NCI-H774 (cell line): Measurements from ENCODE around the gene MAML1.
"Not testable (repeated sequence)": the region's sequence is repeated elsewhere in the genome, so short reads cannot be mapped to it uniquely, and the experiment has no call there.

Experiments used
- DNase-seq: peaks from one replicate; lab custom pipeline; 2025; lab: John Stamatoyannopoulos, UW

MAML1 gene

DNA sequence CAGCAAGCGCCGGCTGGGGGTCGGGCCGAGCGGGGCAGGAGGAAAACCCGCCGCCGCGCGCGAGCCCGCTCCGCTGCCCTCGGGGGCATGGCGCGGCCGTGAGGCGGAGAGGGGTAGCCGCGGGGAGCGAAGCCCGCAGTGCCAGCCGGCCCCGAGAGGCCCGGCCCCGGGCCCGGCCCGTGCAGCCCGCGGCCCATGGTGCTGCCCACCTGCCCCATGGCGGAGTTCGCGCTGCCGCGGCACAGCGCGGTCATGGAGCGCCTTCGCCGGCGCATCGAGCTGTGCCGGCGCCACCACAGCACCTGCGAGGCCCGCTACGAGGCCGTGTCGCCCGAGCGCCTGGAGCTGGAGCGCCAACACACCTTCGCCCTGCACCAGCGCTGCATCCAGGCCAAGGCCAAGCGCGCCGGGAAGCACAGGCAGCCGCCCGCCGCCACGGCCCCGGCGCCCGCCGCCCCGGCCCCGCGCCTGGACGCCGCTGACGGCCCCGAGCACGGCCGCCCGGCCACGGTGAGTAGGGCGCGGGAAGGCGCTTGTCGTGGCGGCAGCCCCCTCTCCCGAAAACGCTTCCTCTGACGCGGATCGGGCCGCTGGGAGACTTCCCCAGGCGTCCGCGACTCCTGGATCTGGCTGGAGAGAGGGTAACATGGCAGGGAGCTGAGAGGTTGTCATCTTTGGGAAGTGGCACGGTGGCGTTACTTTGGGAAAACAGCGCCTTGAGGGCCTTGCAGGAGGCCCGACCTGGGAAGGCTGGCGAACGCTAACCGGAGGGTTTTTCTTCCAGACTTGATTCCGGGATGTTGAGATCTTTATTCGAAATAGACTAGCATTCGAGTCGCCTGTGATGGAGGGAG lies 523 bp downstream of the MAML1 start:
- DNase-seq = peak; percentile 16

DNA sequence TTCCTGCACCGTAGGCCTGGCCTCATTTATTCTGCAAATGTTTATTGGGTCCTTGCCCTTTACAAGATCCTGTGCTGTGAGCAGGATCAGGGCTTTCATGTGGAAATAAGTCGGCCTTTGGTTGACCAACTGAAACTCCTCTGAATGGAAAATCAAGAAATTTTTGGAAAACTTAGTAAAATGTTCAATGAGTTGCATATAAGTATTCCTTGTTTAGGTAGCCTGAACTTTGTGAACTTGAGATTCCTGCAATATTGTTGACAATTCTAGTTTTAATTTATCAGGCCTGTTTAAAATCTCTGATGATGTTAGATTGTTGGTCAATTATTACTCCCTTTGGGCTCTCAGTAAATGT lies 1.1 kb downstream of the MAML1 start:
- DNase-seq = no peak

DNA sequence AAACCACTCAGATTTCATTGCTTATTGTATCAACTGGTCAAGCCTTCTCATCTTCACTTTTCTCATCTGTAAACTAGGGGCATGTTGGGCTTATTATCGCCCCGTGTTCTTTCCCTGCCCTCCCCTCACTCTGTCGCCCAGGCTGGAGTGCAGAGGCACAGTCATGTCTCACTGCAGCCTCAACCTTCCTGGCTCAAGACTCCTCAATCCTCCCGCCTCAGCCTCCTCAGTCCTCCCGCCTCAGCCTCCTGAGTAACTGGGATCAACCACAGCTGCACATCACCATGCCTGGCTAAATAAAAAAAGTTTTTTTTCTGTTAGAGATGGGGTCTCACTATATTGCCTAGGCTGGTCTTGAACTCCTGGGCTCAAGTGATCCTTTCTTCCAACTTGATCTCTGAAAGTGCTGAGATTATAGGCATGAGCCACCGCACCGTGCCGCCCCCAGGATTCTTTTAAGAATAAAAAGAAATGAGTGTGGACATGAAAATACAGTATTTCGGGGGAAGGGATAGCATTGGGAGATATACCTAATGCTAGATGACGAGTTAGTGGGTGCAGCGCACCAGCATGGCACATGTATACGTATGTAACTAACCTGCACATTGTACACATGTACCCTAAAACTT lies 2.0 kb downstream of the MAML1 start:
- no peak for DNase-seq

DNA sequence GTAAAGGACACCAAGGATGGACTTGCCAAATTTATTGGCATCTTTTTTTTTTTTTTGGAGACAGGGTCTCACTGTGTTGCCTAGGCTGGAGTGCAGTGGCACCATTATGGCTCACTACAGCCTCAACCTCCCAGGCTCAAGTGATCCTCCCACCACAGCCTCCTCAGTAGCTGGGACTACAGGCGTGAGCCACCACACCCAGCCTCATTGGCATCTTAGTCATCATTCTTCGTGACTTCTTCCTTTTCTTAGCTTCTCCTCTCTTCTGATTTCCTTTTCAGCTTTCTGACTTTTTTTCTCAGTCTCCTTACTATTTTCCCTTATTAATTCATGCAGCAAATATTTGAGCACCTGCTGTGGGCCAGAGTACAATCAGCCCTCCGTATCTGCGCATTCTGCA lies 6.1 kb downstream of the MAML1 start:
- no peak for DNase-seq

DNA sequence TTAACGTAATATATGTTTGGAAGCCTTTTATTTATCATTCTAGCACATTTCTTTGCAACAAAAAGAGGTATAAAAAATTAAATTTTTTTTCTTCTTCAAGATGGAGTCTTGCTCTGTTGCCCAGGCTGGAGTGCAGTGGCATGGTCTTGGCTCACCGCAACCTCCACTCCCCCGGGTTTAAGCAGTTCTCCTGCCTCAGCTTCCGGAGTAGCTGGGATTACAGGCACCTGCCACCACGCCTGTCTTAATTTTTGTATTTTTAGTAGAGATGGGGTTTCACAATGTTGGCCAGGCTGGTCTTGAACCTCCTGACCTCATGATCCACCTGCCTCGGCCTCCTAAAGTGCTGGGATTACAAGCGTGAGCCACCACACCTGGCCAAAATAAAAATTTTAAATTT lies 11.5 kb downstream of the MAML1 start:
- not testable (repeated sequence) for DNase-seq

DNA sequence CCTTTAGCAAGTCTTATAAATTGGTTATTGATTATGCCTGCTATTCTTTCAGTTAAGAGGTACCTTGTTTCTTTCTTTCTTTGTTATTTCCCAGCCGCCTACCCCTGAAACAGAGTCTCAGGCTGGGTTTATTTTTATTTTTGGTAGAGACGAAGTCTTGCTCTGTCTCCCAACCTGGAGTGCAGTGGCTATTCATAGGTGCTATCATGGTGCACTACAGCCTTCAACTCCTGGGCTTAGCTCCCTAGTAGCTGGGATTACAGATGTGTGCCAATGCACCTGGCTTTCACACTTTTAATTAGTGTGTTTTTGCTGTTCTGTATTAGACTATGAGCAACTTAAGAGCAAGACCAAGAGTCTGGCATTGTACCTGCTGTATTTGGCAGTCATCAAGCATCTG lies 14.2 kb downstream of the MAML1 start:
- peak; percentile 53 for DNase-seq

DNA sequence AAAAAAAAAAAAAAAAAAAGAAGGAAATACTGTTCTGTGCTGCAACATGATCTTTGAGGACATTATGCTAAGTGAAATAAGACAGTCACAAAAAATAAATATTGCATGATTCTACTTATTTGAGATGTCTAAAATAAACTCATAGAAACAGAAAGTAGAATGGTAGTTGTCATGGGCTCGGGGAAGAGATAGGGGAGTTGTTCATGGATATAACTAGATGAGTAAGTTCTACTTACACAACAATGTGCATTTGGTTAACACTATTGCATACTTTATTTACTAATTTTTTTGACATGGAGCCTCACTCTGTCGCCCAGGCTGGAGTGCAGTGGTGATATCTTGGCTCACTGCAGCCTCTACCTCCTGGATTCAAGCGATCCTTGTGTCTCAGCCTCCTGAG lies 15.2 kb downstream of the MAML1 start:
- no peak for DNase-seq

DNA sequence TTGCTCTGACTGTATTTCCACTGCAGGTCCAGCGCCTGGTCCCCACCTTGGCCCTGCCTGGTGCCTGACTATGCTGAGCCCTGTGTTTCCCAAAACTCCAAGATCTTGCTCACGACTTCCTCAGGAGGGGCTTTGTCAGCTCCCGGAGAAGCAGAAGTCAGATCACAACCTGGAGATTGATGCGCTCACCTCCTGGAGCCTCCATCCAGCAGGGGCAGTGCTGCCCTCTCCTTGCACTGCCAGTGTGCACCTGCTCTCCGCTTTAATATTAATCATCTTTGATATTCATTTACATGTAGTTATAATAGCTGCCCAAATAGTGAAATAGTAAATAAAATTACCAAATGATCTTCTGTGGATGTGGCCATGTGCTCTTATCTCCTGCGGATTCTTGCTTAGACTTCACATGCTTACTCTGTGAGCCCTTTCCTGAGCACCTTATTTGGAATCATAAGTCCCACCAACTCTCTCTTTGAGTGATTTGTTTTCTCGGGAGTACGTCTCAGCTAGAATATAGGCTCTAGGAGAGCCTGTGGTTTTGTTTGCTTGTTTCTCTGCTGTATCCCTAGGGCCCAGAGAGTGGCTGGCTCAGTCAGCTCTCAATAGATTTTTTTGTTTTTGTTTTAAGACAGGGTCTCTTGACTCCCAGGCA lies 17.4 kb downstream of the MAML1 start:
- DNase-seq = no peak

DNA sequence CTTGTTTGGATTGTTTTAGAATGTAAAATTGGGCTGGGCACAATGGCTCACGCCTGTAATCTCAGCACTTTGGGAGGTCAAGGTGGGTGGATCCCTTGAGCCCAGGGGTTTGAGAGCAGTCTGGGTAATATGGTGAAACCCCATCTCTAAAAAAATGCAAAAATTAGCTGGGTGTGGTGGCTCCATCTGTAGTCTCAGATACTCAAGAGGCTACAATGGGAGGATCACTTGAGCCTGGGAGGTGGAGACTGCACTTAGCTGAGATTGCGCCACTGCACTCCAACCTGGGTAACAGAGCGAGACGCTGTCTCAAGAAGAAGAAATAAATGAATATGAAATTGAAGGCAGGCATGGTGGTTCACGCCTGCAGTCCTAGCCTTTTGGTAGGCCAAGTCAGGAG lies 21.3 kb downstream of the MAML1 start:
- DNase-seq = no peak

DNA sequence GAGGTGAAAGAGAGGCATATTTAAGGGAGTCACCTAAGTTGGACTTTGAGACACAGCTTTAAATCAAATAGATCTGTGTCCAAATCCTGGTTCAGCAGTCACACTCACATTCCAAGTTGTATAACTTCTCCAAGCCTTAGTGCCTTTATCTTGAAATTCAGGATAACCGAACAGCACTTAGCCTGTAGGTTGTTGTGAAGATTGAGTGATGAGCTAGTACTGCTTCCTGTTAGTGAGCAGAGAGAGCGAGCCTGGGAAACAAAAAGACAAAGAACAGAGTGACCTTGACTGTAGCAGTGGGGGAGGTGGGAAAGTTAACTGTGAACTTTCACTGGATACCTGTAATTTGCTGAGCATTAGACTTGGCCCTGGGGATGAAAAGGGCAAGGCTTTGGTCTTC lies 22.4 kb downstream of the MAML1 start:
- DNase-seq = no peak

DNA sequence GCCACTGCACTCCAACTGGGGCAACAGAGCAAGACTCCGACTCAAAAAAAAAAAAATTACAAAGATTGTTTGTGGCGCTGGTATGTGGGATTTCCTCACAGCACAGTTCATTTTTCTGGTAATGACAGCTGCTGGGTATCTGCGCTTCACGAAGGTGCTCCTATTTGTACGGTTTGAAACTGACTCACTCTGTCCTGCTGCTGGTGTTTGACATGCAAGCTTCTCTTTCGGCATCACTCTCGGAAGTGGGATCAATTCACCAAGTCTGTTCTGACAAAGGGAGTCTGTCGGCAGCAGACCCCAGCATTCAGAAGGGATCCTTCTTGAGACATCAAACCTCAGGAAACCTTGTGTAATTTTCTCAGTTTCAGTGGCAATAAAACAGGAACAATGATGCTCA lies 26.3 kb downstream of the MAML1 start:
- DNase-seq = no peak

DNA sequence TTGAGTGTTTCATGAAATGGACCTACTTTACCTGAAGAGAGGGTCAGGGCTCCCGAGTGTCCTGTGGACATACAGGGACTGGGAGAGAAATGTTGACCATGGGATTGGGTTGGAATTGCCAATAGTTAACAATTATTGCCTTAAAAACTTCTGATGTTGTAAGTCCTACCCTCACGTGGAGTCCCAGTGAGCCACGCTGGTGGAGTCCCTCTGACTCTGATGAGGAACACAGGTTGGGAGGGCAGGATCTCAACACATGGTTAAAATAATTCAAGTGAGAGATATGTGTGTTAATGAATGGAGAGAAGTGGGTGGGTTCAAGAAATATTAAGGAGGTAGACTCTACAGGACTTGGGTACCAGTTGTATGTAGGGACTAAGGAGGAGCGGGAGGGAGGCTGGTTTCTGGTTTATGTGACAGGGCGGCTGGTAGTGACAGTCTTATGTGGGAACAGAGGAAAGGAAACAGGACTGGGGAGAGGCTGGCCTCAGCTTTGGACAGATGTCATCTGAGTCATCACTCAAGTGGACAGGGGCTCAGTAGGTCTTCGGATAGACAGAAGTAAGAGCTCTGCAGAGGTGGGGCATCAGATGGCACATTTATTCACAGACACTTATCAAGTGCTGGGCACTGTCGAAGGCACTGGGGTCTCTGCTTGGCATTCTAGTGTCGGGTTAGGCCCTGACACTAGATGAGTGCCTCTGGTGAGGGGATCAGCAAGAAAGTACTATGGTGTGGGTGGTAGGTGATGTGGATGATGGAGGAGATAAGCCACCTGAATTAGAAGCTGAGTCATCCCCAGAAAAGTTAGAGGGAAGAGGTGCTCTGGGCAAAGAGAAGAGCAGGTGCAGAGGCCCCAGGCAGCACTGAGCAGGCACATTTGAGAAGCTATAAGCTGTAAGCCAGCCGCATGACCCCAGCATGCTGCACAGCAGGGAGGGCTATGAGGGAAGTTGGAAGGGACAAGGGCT lies 27.2 kb downstream of the MAML1 start:
- DNase-seq = no peak

DNA sequence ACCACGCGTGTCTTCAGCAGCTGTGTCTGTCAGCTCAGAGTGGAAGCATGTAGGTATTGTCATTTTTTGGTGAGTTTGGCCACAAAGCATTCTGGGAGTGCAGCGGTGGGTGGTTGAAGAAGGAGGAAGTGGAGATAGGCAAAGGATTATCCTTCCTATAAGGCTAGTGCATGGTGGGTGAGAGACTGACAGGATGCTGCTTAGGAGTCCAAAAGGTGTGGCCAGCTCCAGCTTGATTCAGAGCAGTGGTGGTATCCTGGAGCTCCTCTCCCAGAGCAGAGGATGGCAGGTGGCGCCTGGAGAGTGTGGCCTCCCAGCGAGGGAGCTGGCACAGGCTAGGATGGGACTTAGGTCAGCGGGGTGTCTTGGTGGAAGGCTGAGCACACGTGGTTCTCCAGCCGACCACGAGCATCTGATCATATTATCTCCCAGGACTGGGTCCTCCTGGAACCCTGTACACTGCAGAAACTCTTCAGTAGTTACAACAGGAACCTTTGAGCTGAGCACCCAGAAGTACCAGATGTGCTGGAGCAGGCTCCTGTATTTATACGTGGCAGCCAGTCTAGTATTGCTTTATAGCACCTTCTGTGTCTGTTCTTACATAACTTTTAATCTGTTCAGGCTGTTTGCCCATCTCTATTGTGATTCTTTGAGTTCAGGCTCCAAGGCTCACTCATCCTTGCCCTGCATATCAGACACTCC lies 29.6 kb downstream of the MAML1 start:
- DNase-seq = no peak

DNA sequence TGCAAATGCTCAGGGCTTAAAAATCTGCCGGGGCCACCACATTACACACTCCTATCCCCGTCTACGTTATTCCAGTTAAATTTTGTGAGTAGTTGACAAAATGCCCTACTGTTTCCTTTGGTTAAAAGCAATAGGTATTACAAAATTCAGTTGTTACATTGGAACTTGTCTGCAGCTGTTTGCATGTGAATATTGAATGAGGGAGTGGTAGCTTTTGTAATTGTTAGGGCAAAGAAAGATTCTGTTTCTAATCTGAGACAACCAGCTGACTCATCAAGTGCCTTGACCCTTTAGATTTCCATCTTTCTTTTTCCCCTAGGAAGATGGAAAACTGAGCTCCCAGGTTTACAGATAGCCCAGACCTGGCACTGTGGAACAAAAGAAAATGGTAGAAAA lies 30.2 kb downstream of the MAML1 start:
- DNase-seq = no peak

DNA sequence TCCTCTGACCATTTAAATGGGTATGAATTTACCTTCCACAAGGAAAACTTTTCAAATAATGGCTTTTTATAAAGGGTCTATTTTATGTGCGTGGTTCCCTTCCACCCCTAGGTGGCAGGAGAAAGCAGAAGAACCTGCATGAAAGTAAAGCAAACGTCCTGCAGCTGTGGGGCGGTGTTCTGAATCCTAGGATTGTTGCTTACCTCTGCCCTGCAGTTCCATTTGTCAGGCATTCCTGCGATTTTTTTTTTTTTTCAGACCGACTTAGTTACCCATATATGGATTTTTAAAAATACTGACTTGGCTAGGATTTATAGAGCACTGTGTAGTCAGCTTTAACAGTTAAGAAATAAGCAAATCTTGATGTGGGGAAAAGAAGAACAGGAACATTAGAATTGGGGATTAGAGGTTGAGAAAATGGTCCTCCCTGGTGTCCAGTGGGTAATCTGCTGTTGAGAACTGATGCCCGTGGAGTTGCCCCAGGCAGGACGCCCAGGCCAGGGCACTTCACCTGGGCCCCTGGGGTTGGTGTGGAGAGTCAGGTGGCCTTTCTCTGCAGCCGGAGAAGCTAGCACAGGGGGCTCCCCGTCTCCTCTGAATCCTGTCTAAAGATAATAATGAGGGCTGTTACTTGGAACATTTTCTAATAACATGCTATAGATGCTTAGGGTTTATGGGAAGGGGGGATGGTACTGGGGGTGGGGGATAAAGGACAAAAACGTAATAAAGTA lies 30.8 kb downstream of the MAML1 start:
- DNase-seq = peak; percentile 32

DNA sequence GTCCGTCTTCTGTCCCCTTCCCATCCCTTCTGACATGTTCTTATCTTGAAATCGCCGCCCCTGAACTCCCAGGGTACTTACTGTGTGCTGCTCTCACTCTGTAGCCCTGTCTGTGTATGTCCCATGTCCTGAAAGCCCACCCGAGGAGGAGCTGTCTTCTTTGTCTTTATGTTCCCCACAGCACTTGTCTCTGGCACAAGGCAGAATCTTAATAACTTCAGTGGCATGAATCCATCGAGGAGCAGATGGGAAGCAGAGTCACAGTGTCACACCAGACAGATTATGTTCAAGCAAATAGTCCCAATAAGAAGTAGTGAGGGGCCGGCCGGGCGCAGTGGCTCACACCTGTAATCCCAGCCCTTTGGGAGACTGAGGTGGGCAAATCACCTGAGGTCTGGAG lies 31.4 kb downstream of the MAML1 start:
- no peak for DNase-seq

DNA sequence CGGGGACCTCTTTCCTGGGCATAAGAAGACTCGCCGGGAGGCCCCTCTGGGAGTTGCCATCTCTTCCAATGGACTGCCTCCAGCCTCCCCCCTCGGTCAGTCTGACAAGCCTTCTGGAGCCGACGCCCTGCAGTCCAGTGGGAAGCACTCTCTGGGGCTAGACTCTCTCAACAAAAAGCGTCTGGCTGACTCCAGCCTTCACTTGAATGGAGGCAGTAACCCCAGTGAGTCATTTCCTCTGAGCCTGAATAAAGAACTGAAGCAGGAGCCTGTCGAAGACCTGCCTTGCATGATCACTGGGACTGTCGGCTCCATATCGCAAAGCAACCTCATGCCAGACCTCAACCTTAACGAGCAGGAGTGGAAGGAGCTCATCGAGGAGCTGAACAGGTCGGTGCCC lies 32.8 kb downstream of the MAML1 start:
- DNase-seq = no peak

DNA sequence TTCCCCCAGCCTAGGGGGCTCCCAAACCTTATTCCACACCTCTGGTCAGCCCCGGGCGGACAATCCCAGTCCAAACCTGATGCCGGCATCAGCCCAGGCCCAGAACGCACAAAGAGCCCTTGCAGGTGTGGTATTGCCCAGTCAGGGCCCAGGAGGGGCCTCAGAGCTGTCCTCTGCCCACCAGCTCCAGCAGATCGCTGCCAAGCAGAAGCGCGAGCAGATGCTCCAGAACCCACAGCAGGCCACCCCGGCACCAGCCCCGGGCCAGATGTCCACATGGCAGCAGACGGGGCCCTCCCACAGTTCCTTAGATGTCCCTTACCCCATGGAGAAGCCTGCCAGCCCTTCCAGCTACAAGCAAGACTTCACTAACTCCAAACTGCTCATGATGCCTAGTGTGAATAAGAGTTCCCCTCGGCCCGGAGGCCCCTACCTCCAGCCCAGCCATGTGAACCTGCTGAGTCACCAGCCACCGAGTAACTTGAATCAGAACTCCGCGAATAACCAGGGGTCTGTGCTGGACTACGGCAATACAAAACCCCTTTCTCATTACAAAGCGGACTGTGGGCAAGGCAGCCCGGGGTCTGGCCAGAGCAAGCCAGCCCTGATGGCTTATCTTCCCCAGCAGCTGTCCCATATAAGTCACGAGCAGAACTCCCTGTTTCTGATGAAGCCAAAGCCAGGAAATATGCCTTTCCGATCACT lies 33.6 kb downstream of the MAML1 start:
- no peak for DNase-seq

DNA sequence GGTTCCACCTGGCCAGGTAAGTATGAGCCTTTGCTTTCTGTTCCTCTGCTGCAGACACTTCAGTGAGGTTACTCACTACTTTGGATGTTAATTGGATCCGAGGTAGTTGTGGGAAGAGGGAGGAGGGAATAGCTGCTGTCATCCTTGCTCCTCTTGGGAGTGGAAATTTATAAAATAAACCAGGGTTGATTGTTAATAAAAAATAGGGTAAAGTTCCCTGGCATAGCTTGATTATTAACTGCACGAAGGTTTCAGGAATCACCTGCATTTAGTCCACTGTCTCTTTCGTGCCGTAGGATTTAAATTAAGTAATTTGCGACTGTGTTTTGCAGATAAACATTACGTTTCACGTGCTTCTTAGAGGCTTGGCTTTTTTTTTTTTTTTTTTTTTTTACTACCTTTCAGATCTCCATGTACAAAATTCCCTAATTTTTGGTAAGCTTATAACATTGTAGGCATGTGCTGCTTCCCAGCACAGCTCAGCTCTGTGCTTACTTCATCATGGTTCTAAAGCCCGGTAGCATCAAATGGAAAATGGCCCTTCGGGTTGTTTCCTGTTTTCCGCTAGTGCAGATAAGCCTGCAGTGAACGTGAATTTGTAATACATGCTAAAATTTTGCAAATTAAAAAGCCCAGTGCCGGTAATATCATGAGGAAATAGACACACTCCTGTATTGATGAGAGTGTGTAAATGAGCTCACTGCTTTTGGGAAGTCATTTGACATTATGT lies 34.3 kb downstream of the MAML1 start:
- DNase-seq = no peak
